ENCODE measurements around the gene MICB.
"Not testable (repeated sequence)": the region's sequence is repeated elsewhere in the genome, so short reads cannot be mapped to it uniquely, and the experiment has no call there.

Gene MICB

DNA sequence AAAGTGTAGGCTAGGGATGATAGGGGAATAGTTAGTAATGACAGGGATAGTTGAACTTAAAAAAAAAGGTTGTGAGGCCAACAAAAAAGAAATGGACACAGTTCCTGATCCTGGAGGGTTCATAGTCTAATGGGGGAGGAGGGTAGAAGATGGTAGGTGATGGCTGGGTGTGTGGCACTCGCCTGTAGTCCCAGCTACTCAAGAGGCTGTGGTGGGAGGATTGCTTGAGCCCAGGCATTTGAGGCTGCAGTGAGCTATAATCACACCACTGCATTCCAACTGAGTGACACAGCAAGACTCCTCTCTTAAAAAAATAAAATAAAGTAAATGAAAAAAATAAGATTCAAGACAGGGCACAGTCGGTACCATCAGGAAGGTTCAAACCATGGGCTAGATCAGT, 2.4 kb upstream of the MICB start:
- peak overlapping the region; percentile 63 for H3K4me3 ChIP-seq (ENCODE audit: low read depth, low read length)
- TF ChIP-seq CTCF (IDR thresholded peaks at IDR 0.05; ENCODE audit: borderline replicate concordance, insufficient read depth, low read depth, low read length): no peak

DNA sequence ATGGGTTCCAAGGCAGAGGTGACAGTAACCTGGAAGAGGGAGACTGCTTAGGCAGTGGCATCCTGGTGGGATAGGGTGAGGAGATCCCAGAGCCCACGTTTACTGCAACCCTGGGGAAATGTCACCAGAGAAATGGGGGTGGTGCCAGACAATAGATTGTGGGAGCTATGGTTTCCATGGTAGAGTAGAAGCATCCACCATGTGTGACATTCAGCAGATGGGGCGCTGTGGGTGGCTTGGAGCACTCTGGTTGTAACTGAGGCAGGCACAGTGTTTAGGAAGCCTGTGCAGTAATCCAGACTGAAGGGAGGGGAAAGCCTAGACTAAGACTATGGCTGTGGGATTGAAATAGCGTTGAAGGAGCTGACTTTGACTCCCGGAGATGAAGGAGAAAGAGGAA, 1.1 kb upstream of the MICB start:
- H3K4me3 ChIP-seq (ENCODE audit: low read depth, low read length): peak overlapping the region; percentile 54

DNA sequence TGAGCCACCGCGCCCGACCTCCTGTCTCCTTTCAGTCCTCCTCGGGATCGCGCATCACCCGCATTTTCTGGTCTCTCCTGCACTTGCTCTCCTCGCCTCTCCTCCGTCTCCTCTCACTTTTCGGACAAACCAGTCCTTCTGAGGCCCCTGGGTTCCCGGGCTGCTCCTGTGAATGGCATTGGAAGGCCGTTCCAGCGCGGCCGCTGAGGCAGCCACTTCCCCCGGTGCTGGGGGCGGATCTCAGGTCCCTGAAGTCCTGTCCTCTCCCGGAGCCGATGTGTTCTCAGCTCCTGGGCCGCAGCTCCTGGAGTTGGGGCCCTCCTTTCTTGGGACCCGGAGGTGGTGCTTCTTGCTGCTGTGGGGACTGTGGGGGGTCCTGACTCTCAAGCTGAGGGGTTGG, 803 bp downstream of the MICB start:
- H3K4me3 ChIP-seq (ENCODE audit: low read depth, low read length): no peak overlapping the region

GRCh38 chr6:31499648-31500047, 1.7 kb downstream of the MICB start:
- H3K4me3 ChIP-seq (ENCODE audit: low read depth, low read length): not testable (repeated sequence)

More for the DNA sequence above, 803 bp downstream of the MICB start:
- TF ChIP-seq CTCF (IDR thresholded peaks at IDR 0.05; ENCODE audit: borderline replicate concordance, insufficient read depth, low read depth, low read length): no peak

DNA sequence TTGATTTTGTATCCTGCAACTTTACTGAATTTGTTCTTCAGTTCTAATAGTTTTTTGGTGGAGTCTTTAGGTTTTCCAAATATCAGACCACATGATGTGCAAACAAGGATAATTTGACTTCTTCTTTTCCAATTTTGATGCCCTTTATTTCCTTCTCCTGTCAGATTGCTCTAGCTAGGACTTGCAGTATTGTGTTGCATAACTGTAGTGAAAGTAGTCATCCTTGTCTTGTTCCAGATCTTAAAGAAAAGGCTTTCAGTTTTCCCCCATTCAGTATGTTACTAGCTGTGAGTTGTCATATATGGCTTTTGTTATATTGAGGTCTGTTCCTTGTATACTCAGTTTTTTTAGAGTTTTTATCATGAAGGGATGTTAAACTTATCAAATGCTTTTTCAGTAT, 4.6 kb downstream of the MICB start:
- H3K4me3 ChIP-seq (ENCODE audit: low read depth, low read length): no peak overlapping the region
- TF ChIP-seq CTCF (IDR thresholded peaks at IDR 0.05; ENCODE audit: borderline replicate concordance, insufficient read depth, low read depth, low read length): no peak

- H3K4me3 ChIP-seq (ENCODE audit: low read depth, low read length): not testable (repeated sequence)
These were observed 11.1 kb downstream of the MICB start for GRCh38 chr6:31509036-31509435.

- H3K4me3 ChIP-seq (ENCODE audit: low read depth, low read length): no peak overlapping the region
- TF ChIP-seq CTCF (IDR thresholded peaks at IDR 0.05; ENCODE audit: borderline replicate concordance, insufficient read depth, low read depth, low read length): no peak
These were observed 12.1 kb downstream of the MICB start for GRCh38 chr6:31510007-31510406.

GRCh38 chr6:31513456-31514165, 15.7 kb downstream of the MICB start:
- no peak overlapping the region for H3K4me3 ChIP-seq (ENCODE audit: low read depth, low read length)
- TF ChIP-seq CTCF (IDR thresholded peaks at IDR 0.05; ENCODE audit: borderline replicate concordance, insufficient read depth, low read depth, low read length): no peak

DNA sequence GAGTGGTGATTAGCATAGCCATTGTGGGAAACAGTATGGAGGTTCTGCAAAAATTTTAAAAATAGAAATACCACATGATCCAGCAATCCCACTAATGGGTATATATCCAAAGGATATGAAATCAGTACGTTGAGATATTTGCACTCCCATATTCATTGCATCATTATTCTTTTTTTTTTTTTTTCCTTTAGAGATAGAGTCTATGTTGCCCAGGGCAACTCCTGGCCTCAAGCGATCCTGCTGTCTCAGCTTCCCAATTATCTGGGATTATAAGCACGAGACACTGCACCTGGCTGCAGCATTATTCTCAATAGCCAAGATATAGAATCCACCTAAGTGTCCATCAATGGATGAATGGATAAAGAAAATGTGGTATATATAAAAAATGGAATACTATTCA, 23.9 kb downstream of the MICB start:
- TF ChIP-seq CTCF (IDR thresholded peaks at IDR 0.05; ENCODE audit: borderline replicate concordance, insufficient read depth, low read depth, low read length): no peak
- no peak overlapping the region for H3K4me3 ChIP-seq (ENCODE audit: low read depth, low read length)

Data from GM12875 (cell line).